K562 (cell line): ENCODE measurements around the gene ITGAD. TPM values are rescaled to one million over a fixed set of nuclear protein-coding genes. Genes with fewer than 3 reads are reported as not detected.
A peak's percentile ranks its signal among the peaks of the same experiment; 100 is the strongest.

Experiments
- BCOR ChIP-seq: fragments of 450-650 bp; IDR thresholded peaks from 2 replicates; pipeline ENCODE4 v1.6.1; 2016
- CAMTA2 ChIP-seq: fragments of 250-450 bp; sonication (Bioruptor Pico); conservative IDR thresholded peaks from 2 replicates; pipeline ENCODE4 v1.5.1; 2022
- E2F3 ChIP-seq: fragments of 250-450 bp; sonication (Bioruptor Pico); IDR thresholded peaks from 2 replicates; pipeline ENCODE4 v1.4.0; 2020; ENCODE audit warnings: mild to moderate bottlenecking
- KAT2B ChIP-seq: IDR thresholded peaks from one replicate; pipeline ENCODE4 v1.6.1; 2012; ENCODE audit warnings: low read depth, mild to moderate bottlenecking, control low read depth, inconsistent platforms, low read length, moderate library complexity
- KDM1A ChIP-seq, 2 experiments: fragments of 450-650 bp; IDR thresholded peaks; 2 replicates each; pipeline ENCODE4 v1.6.1; 2016; ENCODE audit warnings: mild to moderate bottlenecking in 2 of 2
- NR2C1 ChIP-seq, 2 experiments: fragments of 450-650 bp; IDR thresholded peaks; 2 replicates each; pipeline ENCODE4 v1.6.1; 2017; ENCODE audit warnings: mild to moderate bottlenecking in 2 of 2, antibody characterized with exemption in 1 of 2, inconsistent platforms in 1 of 2, missing compliant biosample characterization in 1 of 2, missing genetic modification characterization in 1 of 2
- RAD21 ChIP-seq, 2 experiments: fragments of 250-450 bp in 1 of 2; fragments of 450-650 bp in 1 of 2; sonication (Bioruptor Pico) in 1 of 2; formaldehyde crosslinking in 1 of 2; IDR thresholded peaks in 1 of 2; conservative IDR thresholded peaks in 1 of 2; 2 replicates each; pipeline versions ENCODE4 v1.4.0 to v1.8.0; 2020 to 2022; ENCODE audit warnings: mild to moderate bottlenecking in 2 of 2, moderate library complexity in 1 of 2
- REST ChIP-seq, 2 experiments: fragments of 450-650 bp; formaldehyde crosslinking in 1 of 2; IDR thresholded peaks; 2 replicates each; pipeline versions ENCODE4 v1.4.0 to v1.6.1; 2014 to 2020; ENCODE audit warnings: mild to moderate bottlenecking in 2 of 2, borderline replicate concordance in 1 of 2, low read depth in 1 of 2
- STAG1 ChIP-seq: sonication (generic); formaldehyde crosslinking; IDR thresholded peaks from 2 replicates; pipeline ENCODE4 v1.5.0; 2020; ENCODE audit warnings: missing genetic modification reagents, borderline replicate concordance
- ZNF57 ChIP-seq: fragments of 450-650 bp; formaldehyde crosslinking; IDR thresholded peaks from 2 replicates; pipeline ENCODE4 v1.4.0; 2020; ENCODE audit warnings: mild to moderate bottlenecking, moderate library complexity
- polyA plus RNA-seq, 8 experiments: library from polyadenylated mRNA; depleted of rRNA in 4 of 8; stranded (reverse) in 5 of 8; unstranded in 3 of 8; fragments of >200 nt; fragmentation: Nextera tagmentation in 2 of 8; fragmentation: Illumina TruSeq in 1 of 8; extraction: Ambion mirVana in 2 of 8; extraction: Trizol in 1 of 8; gene quantifications; 2 replicates each; pipeline versions ENCODE4 v1.2.1 to v1.2.3, GENCODE V29; 2011 to 2014; ENCODE audit warnings: inconsistent platforms in 1 of 8, missing spikeins in 1 of 8
- total RNA-seq, 7 experiments: library from RNA; depleted of rRNA in 6 of 7; stranded (reverse); fragments of >200 nt in 6 of 7; fragmentation: Illumina TruSeq in 2 of 7; extraction: Trizol in 2 of 7; gene quantifications; 2 replicates each; pipeline versions ENCODE4 v1.2.1 to v1.2.3, GENCODE V29; 2011 to 2021; ENCODE audit warnings: low replicate concordance in 1 of 7

Gene ITGAD
- total and polyA plus RNA-seq, 9 of the 15 experiments (the other 6 are each of a cell fraction or from before 2014, with no cell fraction given) = not detected

- TF ChIP-seq CAMTA2 (CRISPR knock-in tag) (no peak), E2F3 (CRISPR knock-in tag) (0 out of 2 replicates have a peak, but pooled peaks have one; percentile 29), STAG1 (CRISPR knock-in tag) (no peak), BCOR (peak; percentile 58), RAD21 (CRISPR knock-in tag; conservative IDR thresholded peaks at IDR 0.05 in 1 of 2, IDR thresholded peaks at IDR 0.05 in 1 of 2) (peak; percentile 50 to 56), NR2C1 (IDR thresholded peaks at IDR 0.05) (no peak), NR2C1 (tag; IDR thresholded peaks at IDR 0.05) (no peak), ZNF57 (no peak), KAT2B (no peak), REST (IDR thresholded peaks at IDR 0.05; ENCODE audit: borderline replicate concordance) (peak; percentile 28; the same call in 1 of the 2 replicates), REST (CRISPR knock-in tag; IDR thresholded peaks at IDR 0.05; ENCODE audit: low read depth) (no peak), KDM1A (IDR thresholded peaks at IDR 0.05) (0 out of 4 replicates have a peak, but pooled peaks of 1 of the 2 experiments have one; percentile 14)
These were observed 67.5 kb downstream of the ITGAD start (continued) for GRCh38 chr16:31460582-31461002.
